Activated gamma-delta T cell treated with anti-CD3 and anti-CD28 coated beads, Interleukin-2, amount 50 U/mL, for 16 hours (primary cell): ENCODE data around the gene WDR3.
"Not testable (repeated sequence)": the region's sequence is repeated elsewhere in the genome, so short reads cannot be mapped to it uniquely, and the experiment has no call there.

Experiments used
- DNase-seq: peaks from one replicate; pipeline ENCODE4 v3.0.0-alpha.2; 2020; ENCODE audit warnings: low read depth

The WDR3 gene

GRCh38 chr1:117929343-117930172 lies at the start of gene WDR3, which contains the start of gene GDAP2:
Gene WDR3, plus strand, starts transcription at chr1:117929739. Its CDS starts 3,581 bp downstream, at chr1:117933320.
Gene GDAP2, minus strand, starts transcription at chr1:117929621. Its CDS starts 9,264 bp downstream, at chr1:117920357.
- peak; percentile 93 for DNase-seq

- DNase-seq = no peak
These were observed 45.9 kb upstream of the WDR3 start for GRCh38 chr1:117883616-117884015.

- no peak for DNase-seq
These were observed 43.3 kb upstream of the WDR3 start for GRCh38 chr1:117886101-117886795.

DNA sequence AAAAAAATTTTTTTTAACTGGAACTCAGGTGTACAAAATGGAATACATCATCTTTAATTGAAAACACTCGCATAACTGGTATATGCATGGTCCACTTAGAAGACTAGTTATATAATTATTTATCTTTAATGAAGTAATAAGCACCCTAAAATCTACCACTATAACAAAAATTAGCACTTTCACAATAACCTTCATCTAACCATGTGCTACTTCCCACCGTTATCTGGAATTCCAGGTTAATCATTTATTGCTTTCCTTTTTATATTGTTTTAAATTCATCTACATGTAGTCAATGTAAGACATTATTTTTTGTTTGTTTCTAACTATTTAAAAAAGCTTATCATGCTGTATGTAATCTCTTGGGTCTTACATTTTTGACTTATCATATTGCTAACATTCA lies 39.1 kb upstream of the WDR3 start:
- DNase-seq = no peak

DNA sequence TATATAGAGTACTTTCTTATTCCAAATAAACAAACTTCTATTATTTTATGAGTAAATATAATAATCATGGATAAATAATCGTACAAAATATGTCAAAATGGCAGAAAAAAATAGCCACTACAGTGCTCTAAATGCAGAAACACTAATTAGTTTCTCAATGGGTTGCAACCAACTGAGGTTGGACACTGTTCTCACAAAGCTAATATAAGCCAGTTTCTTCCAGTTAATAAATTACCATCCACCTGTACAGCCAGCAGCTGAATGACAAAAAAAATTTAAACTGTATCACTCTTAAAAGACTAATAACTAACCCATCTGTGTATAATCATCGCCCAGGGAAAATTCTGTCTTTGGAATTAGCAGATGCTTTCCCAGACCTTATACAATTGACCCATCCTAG lies 37.0 kb upstream of the WDR3 start:
- no peak for DNase-seq

DNA sequence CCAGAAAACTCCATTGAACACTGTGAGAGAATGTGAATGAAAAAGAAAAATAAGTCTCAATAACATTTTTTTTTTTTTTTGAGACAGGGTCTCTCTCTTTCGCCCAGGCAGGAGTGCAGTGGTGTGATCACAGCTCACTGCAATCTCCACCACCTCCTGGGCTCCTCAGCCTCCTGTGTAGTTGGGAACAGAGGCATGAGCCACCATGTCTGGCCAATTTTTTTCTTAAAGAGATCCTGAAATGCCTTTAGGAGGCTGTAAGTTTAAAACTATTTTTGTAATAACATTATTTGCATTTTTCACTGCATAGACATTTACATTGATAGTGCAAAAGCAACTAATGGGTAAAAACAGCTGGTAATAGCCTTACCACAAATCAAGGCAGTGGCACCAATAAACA lies 35.5 kb upstream of the WDR3 start:
- no peak for DNase-seq

DNA sequence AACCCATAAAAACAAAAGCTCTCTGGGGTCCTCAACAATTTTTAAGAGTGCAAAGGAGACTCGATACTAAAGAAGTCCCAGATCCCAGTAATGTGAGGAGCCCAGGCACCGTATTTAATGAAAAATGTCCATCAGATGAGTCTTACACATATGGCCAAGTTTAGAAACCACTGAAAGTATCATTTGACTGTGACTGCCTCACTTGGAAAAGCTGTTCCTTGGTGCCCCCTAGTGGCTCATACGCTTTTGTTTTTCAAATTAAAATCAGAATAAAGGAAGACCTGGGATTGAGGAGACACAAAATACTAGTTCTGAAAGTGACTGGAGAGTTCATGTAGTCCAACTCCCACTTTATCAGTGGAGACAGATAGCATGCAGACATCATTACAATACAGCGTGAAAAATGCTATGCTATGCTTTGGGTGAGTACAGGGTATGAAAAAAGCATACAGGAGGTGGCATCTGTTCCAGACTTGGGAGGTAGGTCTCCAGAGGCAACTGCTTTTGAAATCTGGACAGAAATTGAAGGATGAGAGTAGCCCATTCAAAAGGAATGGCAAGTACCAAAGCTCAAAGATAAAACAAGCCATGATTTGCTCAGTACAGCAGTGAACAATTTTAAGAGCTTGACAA lies 33.9 kb upstream of the WDR3 start:
- peak; percentile 28 for DNase-seq

GRCh38 chr1:117897551-117897950 lies 32.0 kb upstream of the WDR3 start:
- no peak for DNase-seq

DNA sequence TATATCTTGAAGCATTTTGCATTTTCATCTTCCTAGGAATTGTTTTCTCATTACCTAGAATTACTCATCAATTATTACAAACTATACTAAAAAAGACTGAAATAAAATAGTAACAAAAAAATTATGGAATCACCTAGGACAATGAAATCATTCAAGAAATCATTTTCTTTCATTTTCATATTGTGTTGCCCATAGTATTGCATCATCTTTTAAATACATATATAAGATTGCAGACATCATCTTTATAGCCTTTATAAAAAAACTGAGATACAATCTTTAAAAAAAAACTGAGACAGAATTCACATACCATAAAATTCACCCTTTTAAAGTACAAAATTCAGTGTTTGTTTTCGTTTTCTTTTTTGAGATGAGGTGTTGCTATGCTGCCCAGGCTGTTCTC lies 29.7 kb upstream of the WDR3 start:
- DNase-seq = no peak

- no peak for DNase-seq
These were observed 26.6 kb upstream of the WDR3 start for GRCh38 chr1:117902944-117903343.

GRCh38 chr1:117904485-117904884 lies 25.1 kb upstream of the WDR3 start:
- no peak for DNase-seq

- no peak for DNase-seq
These were observed 24.5 kb upstream of the WDR3 start for GRCh38 chr1:117905019-117905418.

- DNase-seq = no peak
These were observed 18.5 kb upstream of the WDR3 start for GRCh38 chr1:117911051-117911450.

DNA sequence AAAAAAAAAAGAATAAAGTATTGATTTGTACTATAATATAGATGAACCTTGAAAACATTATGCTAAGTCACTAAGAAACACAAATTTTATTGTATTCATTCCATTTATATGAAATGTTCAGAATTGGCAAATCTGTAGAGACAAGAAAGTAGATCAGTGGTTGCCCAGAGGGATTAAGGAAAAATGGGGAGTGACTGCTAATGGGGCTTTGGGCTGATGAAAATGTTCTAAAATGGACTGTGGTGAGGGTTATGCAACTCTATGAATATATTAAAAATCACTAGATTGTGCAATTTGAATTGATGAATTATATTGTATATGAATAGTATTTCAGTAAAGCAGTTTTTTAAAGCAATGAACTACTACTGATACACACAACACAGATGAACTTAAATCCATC lies 10.2 kb upstream of the WDR3 start:
- no peak for DNase-seq

DNA sequence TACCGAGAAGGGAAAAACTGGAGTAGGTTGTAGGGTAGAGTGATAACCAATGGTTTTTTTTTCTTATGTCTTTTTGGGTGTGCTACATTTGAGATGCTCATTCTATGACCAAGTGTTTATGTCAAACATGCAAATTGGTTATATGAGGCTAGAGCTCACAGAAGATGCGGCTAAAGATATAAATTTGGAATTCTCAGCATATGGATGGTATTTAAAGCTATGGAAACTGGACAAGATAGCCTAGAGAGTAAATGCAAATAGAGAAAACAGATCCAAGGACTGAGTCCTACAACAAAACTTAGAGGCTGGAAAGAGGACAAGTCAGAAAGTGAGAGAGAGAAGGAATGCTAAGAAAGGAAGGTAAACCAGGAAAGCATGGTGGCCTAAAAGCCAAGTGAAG lies 7.5 kb upstream of the WDR3 start:
- DNase-seq = no peak

DNA sequence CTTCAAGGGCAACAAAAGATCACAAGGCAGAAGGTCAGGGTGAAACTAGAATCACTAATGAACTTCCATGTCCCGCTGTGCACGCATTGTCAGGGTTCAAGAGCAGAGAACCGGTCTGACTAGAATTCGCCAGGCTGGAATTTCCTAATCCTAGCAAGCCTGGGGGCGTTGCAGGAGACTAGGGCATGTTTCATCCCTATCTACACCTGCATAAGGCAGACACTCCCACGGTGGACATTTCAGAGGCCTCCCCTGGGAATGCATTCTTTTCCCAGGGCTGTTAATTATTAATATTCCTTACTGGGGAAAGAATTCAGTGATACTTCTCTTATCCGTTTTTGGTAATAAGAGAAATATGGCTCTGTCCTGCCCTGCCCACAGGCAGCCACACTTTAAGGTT lies 6.8 kb upstream of the WDR3 start:
- DNase-seq = not testable (repeated sequence)

DNA sequence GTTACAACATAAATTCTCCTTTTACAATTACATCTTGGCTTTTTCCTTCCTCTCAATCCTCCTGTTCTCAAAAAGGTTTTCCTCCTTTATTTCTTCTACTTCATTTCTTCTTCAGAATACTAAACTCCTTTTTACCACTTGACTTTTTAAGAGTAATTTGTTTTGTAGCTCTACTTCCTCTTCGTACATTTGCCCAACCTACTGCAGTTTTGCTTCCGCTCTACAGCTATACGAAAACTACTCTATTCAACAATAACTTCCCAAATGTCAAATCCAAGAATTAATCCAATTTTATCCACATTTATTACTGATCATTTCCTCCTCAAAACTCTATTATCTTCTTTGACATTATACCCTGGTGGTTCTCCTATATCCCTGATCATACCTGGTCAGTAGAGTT lies 3.6 kb upstream of the WDR3 start:
- no peak for DNase-seq

DNA sequence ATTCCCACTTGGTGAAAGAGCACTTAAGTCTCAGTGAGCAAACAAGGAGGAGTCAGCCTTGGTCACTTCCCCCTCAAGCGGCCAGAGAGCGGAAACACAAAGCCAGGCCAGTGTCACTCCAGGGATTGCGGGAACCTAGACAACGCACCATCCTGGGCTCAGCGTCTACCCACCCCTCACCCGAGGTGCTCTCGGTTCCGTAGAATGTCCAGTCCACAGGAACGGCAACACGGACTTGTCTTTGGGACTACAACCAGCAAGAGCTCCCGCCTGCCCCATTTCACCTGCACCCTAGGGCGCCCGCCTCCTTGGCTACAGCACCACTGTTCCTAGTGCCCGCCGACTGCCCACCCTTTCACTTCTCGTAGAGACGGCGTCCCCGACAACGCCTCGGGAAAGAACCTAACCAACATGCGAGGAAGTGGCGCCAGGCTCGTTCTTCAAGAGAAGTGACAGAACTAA lies 627 bp upstream of the WDR3 start:
- DNase-seq = peak; percentile 25

- DNase-seq = no peak
These were observed 571 bp downstream of the WDR3 start for GRCh38 chr1:117930173-117930447.

GRCh38 chr1:117930484-117930883 lies 945 bp downstream of the WDR3 start:
- no peak for DNase-seq

- DNase-seq = no peak
These were observed 3.0 kb downstream of the WDR3 start for GRCh38 chr1:117932576-117932975.

- DNase-seq = no peak
These were observed 4.2 kb downstream of the WDR3 start for GRCh38 chr1:117933769-117934168.

DNA sequence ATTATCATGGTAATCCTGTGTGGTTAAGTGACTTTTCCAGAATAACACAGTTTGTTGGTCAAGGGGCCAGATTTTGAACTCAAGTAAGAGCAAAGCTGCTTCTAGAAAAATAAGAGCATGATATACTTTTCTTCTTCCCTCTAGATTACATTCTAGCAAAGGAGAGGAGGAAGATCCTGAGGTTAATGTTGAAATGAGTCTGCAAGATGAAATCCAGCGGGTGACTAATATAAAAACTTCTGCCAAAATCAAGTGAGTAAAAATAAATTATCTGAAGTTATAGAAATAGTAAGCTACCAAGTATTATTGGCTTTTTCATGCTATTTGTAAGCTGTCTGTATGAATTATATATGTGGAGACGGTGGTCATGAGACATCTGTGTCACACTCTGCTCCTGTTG lies 12.8 kb downstream of the WDR3 start:
- DNase-seq = no peak
